ENCODE data around the gene RPL27A.

- no peak for TF ChIP-seq POLR2A (IDR thresholded peaks at IDR 0.05; ENCODE audit: low read depth, low read length)
- no peak for TF ChIP-seq CTCF (IDR thresholded peaks at IDR 0.05; ENCODE audit: extremely low read depth in 1 of 2, insufficient read depth in 1 of 2, low read depth in 1 of 2, low read length in 2 of 2)
- TF ChIP-seq MAX (IDR thresholded peaks at IDR 0.05; ENCODE audit: insufficient read depth, insufficient read length), result no peak
- TF ChIP-seq GATA2 (IDR thresholded peaks at IDR 0.05; ENCODE audit: insufficient read depth, insufficient read length, low read depth, low read length), result no peak
- no peak for TF ChIP-seq POLR2AphosphoS5 (IDR thresholded peaks at IDR 0.05; ENCODE audit: insufficient read depth, low read depth, low read length)
Observed at GRCh38 chr11:8679006-8679405, 3.6 kb upstream of the RPL27A start.

All from endothelial cell of umbilical vein (primary cell).